LNCAP (cell line): Measurements from ENCODE around the gene ZC3H18.

Experiments
- TF ChIP-seq, protein P1 (sequence below): fragments of 450-650 bp; IDR thresholded peaks from 2 replicates; pipeline ENCODE4 v1.5.1; 2017; ENCODE audit warnings: mild to moderate bottlenecking

ZC3H18 gene

DNA sequence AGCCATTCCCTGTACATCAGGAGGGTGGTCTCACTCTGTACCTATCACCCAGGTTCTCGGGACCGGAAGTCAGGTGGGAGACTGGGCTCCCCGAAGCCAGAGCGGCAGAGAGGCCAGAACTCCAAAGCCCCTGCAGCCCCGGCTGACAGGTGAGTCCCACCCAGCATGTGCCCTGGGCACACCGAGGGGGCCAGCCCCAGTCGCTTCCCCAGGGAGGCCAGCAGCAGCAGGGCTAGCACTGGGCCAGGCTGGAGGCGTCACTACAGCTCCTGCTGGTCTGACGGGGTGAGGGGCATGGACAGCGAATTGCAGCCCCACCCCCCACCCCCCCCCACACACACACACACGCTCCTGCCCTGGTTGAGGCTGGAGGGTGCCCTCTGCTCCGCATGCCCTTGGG, 60.2 kb downstream of the ZC3H18 start:
- TF ChIP-seq, protein P1, sequence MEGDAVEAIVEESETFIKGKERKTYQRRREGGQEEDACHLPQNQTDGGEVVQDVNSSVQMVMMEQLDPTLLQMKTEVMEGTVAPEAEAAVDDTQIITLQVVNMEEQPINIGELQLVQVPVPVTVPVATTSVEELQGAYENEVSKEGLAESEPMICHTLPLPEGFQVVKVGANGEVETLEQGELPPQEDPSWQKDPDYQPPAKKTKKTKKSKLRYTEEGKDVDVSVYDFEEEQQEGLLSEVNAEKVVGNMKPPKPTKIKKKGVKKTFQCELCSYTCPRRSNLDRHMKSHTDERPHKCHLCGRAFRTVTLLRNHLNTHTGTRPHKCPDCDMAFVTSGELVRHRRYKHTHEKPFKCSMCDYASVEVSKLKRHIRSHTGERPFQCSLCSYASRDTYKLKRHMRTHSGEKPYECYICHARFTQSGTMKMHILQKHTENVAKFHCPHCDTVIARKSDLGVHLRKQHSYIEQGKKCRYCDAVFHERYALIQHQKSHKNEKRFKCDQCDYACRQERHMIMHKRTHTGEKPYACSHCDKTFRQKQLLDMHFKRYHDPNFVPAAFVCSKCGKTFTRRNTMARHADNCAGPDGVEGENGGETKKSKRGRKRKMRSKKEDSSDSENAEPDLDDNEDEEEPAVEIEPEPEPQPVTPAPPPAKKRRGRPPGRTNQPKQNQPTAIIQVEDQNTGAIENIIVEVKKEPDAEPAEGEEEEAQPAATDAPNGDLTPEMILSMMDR: no peak

DNA sequence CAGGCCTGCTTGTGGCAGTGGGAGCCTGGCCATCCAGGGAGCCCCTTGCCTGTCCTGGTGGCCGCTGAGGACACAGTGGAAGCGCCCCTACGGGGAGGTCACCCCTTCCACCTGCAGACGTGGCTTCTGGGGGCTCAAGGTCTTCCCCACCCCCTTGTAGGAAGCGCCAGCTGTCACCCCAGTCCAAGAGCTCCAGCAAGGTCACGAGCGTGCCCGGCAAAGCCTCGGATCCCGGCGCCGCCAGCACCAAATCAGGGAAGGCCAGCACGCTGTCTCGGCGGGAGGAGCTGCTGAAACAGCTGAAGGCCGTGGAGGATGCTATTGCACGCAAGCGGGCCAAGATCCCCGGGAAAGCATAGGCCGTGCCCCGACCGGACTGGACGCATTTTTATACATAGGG, 60.7 kb downstream of the ZC3H18 start:
- TF ChIP-seq, protein P1: no peak

DNA sequence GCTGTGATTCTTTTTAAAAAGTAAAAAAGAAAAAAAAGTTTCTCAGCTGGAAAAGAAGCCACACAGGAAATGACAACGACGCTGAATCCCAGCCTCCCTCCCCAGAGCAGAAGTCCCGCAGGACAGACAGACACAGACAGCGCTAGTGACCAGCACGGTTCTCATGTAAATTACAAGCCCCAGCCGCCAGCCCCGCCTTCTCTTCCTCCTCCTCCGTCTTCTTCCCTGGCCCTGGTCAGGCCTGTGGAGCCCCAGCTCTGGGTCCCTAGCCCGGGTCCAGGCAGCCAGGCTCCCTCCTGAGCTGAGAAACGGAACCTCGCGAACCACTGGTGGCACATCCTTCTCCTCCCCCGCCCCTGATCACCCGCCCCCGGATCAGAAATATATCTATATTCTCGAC, 61.2 kb downstream of the ZC3H18 start:
- TF ChIP-seq, protein P1: no peak

DNA sequence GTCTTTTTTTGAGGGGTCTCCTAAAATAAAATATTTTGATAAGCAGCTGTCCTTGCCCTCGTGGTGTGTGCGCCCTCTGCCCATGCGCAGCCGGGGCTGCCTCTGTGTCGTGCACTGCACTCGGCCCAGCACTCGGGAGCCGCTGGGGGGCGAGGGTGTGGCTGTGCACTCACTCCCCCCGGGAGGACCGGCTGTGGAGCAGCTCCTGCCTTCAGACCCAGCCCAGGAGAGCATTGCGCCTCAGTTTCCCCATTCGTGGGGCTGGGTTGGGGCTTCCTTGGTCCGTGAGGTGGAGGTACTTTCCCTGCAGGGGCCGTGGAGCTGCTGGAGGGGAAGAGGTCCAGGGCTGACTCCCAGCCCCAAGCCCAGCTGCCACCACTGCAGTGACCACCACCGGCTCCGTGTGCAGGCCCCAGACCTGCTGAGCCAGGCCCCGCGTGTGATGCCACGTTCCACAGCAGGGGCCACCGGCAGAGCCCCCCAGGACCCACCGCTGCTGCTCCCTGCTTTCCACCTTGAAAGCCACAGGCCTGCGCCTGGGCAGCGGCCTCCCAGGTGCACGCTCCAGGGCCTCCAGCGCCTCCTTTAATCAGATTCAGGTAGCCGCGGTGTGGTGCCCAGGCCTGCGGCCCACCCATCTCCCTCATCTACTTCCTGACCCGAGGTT, 61.9 kb downstream of the ZC3H18 start:
- TF ChIP-seq, protein P1: no peak

DNA sequence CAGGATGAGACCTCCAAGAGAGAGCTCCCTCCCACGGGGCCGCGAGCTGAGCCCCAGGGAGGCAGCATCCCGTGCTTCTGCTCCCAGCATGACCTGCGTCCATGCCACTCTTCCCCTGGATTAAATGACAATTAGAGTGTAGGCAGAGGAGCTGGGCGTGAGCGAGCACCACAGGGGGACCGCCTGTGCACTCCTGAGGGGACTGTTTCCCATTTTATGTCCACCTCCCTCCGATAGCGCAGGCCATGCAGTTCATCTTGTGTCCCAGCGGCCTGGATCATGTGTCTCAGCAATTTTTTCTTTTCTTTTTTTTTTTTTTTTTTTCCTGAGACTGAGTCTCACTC, 62.4 kb downstream of the ZC3H18 start:
- TF ChIP-seq, protein P1: no peak

DNA sequence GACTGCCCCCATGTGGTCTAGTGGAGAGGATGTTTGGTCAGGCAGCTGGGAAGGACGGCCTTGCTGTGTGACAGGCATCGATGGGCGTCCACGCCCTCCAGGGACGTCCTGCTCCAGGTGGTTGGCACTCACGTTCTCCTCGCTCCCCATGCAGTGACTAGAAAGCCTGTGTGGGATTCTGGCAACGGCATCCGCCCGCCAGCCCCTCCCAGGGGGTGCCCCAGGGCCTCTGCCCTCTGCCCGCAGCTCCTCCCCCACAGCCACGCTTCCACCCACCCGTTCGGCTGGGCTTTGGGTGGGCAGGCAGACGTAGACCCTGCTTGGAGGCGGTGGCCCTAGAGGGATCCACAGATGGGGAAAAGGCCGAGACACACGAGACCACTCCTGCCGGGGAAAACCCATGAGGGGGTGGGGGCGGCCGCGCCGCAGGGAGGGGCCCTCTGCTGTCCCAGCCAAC, 63.5 kb downstream of the ZC3H18 start:
- TF ChIP-seq, protein P1: no peak

DNA sequence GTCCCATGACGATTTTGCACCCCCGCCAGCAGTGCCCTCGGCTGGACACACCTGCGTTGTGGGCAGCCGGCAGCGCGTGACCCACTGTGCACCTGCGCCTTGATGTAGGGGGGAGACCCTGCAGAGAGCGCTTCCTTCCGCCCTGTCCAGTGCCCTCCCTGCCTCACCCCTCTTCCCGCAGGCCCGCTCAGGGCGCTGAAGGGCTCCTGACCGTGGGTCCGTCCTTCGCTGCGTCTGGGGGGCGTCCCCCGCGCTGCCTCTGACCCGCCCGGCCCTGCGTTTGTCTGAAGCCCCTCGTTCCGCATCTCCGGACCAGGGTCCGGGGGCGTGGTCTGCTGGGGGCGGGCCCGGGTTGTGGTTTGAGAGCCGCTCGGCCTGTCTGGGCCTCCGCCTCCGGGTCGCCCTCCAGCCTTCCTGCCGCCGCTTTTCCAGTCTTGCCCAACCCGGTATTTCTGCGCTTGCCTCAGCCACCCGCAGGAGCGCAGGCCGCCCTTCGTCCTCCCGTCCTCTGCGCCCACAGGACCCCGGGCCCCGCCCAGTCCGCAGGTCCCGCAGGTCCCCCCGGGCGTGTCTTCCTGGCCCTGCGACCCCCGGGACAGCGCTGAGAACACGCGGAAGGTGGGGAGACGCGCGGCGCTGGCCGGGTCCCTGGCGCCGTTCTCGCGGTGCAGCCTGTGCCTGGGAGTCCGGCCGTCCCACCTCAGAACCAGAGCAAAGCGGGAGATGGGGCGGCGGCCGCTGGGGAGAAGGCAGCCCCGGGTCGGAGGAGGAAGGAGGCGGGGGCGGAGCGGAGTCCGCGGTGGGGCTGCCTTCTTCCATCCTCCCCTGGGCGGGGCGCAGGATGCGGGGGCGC, 64.2 kb downstream of the ZC3H18 start:
- TF ChIP-seq, protein P1: no peak
